ENCODE data around the gene UBA6.

- TF ChIP-seq TEAD4 (CRISPR knock-in tag; IDR thresholded peaks at IDR 0.05) (no peak), CTCF (IDR thresholded peaks at IDR 0.05) (no peak), TCF7 (CRISPR knock-in tag; IDR thresholded peaks at IDR 0.05; ENCODE audit: low read depth) (no peak), CREB1 (CRISPR knock-in tag; IDR thresholded peaks at IDR 0.05) (no peak), E2F5 (CRISPR knock-in tag; IDR thresholded peaks at IDR 0.05) (no peak), ELF4 (CRISPR knock-in tag; IDR thresholded peaks at IDR 0.05; ENCODE audit: low read depth) (no peak), STAT6 (CRISPR knock-in tag; conservative IDR thresholded peaks at IDR 0.05; ENCODE audit: low read depth) (no peak), ATF3 (CRISPR knock-in tag; conservative IDR thresholded peaks at IDR 0.05) (no peak), ERG (CRISPR knock-in tag; IDR thresholded peaks at IDR 0.05) (no peak), ZNF232 (CRISPR knock-in tag; IDR thresholded peaks at IDR 0.05) (no peak), E2F4 (CRISPR knock-in tag; IDR thresholded peaks at IDR 0.05; ENCODE audit: borderline replicate concordance, low read depth) (no peak), FOXP4 (CRISPR knock-in tag; IDR thresholded peaks at IDR 0.05) (no peak), FOXJ3 (CRISPR knock-in tag; IDR thresholded peaks at IDR 0.05; ENCODE audit: borderline replicate concordance) (no peak), GABPB1 (CRISPR knock-in tag; IDR thresholded peaks at IDR 0.05) (no peak)
Observed at GRCh38 chr4:67565284-67565683, 135.7 kb downstream of the UBA6 start.
